Measurements from ENCODE around the gene NMT1. TPM values are rescaled to one million over a fixed set of nuclear protein-coding genes. Genes with fewer than 3 reads are reported as not detected.
"Not testable (repeated sequence)": the region's sequence is repeated elsewhere in the genome, so short reads cannot be mapped to it uniquely, and the experiment has no call there.

The NMT1 gene
- total RNA-seq, 2 donors from 2014 or later = 44.6 to 52.7 TPM

GRCh38 chr17:45050481-45051059 lies 10.5 kb upstream of the NMT1 start:
- peaks cover 0 to 20% of the 10 kb centered on the region in 2 donors for H3K4me1 ChIP-seq
- H3K27me3 ChIP-seq = no peaks in the 10 kb centered on the region
- H3K36me3 ChIP-seq = no peaks in the 10 kb centered on the region
- H3K9me3 ChIP-seq = no peaks in the 10 kb centered on the region
- DNase-seq (ENCODE audit: low spot score) = no peak
- H3K27ac ChIP-seq = peak overlapping the region; percentile 86 to 90
- H3K4me3 ChIP-seq = peak overlapping the region; percentile 41 to 54
- TF ChIP-seq CTCF (IDR thresholded peaks at IDR 0.05) = no peak

- H3K27me3 ChIP-seq = no peaks in the 10 kb centered on the region
- no peaks in the 10 kb centered on the region for H3K36me3 ChIP-seq
- H3K4me1 ChIP-seq = peaks cover 0 to 20% of the 10 kb centered on the region in 2 donors
- peak within 1 kb of the TSS; percentile 86 to 90 for H3K27ac ChIP-seq
- peak within 1 kb of the TSS; percentile 41 to 60 for H3K4me3 ChIP-seq
- no peaks in the 10 kb centered on the region for H3K9me3 ChIP-seq
- no peak for TF ChIP-seq CTCF (IDR thresholded peaks at IDR 0.05)
- peak; percentile 88 for DNase-seq (ENCODE audit: low spot score)
These were observed 9.9 kb upstream of the NMT1 start, which contains the start of gene DCAKD for GRCh38 chr17:45051060-45051719. Gene DCAKD (minus strand): TSS chr17:45051632. CDS start chr17:45034885, 16,747 bp downstream.

GRCh38 chr17:45051720-45052051 lies 9.4 kb upstream of the NMT1 start:
- peaks cover 0 to 20% of the 10 kb centered on the region in 2 donors for H3K4me1 ChIP-seq
- peak overlapping the region; percentile 34 to 60 for H3K4me3 ChIP-seq
- DNase-seq (ENCODE audit: low spot score); H3K9me3 ChIP-seq; H3K27me3 ChIP-seq; H3K36me3 ChIP-seq: not testable (repeated sequence)
- peak overlapping the region; percentile 82 to 90 for H3K27ac ChIP-seq

GRCh38 chr17:45052052-45052772 lies 8.9 kb upstream of the NMT1 start:
- Histone ChIP-seq H3K4me1 (peaks cover 0 to 20% of the 10 kb centered on the region in 2 donors), H3K9me3 (no peaks in the 10 kb centered on the region), H3K27me3 (no peaks in the 10 kb centered on the region), H3K27ac (peak overlapping the region; percentile 71 to 82), H3K36me3 (no peaks in the 10 kb centered on the region), H3K4me3 (peak overlapping the region; percentile 34 to 60)
- DNase-seq (ENCODE audit: low spot score) = no peak
- no peak for TF ChIP-seq CTCF (IDR thresholded peaks at IDR 0.05)

GRCh38 chr17:45060382-45060796 lies 728 bp upstream of the NMT1 start:
- H3K27me3 ChIP-seq = no peaks in the 10 kb centered on the region
- H3K27ac ChIP-seq = peak overlapping the region; percentile 92 to 94
- H3K4me1 ChIP-seq = peaks cover 0 to 49% of the 10 kb centered on the region in 2 donors
- no peak for DNase-seq (ENCODE audit: low spot score)
- TF ChIP-seq CTCF (IDR thresholded peaks at IDR 0.05) = no peak
- H3K4me3 ChIP-seq = peak overlapping the region; percentile 77 to 84
- no peaks in the 10 kb centered on the region for H3K36me3 ChIP-seq
- no peaks in the 10 kb centered on the region for H3K9me3 ChIP-seq

GRCh38 chr17:45061606-45062205 lies 589 bp downstream of the NMT1 start:
- peaks cover 0 to 51% of the 10 kb centered on the region in 2 donors for H3K4me1 ChIP-seq
- no peak for TF ChIP-seq CTCF (IDR thresholded peaks at IDR 0.05)

More at GRCh38 chr17:45061606-45062205, 589 bp downstream of the NMT1 start:
- no peaks in the 10 kb centered on the region for H3K27me3 ChIP-seq
- no peaks in the 10 kb centered on the region for H3K9me3 ChIP-seq
- H3K27ac ChIP-seq = peak overlapping the region; percentile 92 to 94
- DNase-seq (ENCODE audit: low spot score) = no peak
- peak overlapping the region; percentile 77 to 84 for H3K4me3 ChIP-seq
- no peaks in the 10 kb centered on the region for H3K36me3 ChIP-seq
